Activated naive CD8-positive, alpha-beta T cell treated with anti-CD3 and anti-CD28 coated beads for 36 hours (primary cell): Measurements from ENCODE around the gene PAK5. TPM values are rescaled to one million over a fixed set of nuclear protein-coding genes. Genes with fewer than 3 reads are reported as not detected.

Experiments
- DNase-seq: peaks from one replicate; pipeline ENCODE4 v3.0.0; 2021
- H3K27ac Mint-ChIP-seq: one replicate; pipeline ENCODE4 v1.8.0; 2022; ENCODE audit warnings: mild to moderate bottlenecking, moderate library complexity, mixed read lengths
- H3K27me3 Mint-ChIP-seq: one replicate; pipeline ENCODE4 v1.8.0; 2022; ENCODE audit warnings: mild to moderate bottlenecking, mixed read lengths
- H3K36me3 Mint-ChIP-seq: one replicate; pipeline ENCODE4 v1.8.0; 2021; ENCODE audit warnings: mild to moderate bottlenecking, mixed read lengths
- H3K4me1 Mint-ChIP-seq: one replicate; pipeline ENCODE4 v1.8.0; 2021; ENCODE audit warnings: mixed read lengths
- H3K4me3 Mint-ChIP-seq: one replicate; pipeline ENCODE4 v1.8.0; 2022; ENCODE audit warnings: mild to moderate bottlenecking, moderate library complexity, mixed read lengths
- H3K9me3 Mint-ChIP-seq: one replicate; pipeline ENCODE4 v1.8.0; 2022; ENCODE audit warnings: mixed read lengths
- total RNA-seq, 2 experiments: library from RNA; stranded (reverse); gene quantifications; one replicate each; pipeline ENCODE4 v1.2.3, GENCODE V29; 2021

The PAK5 gene
- total RNA-seq, 2 experiments from 2014 or later = not detected

- no peaks in the 10 kb centered on the region for H3K9me3 Mint-ChIP-seq
- no peaks in the 10 kb centered on the region for H3K4me1 Mint-ChIP-seq
- DNase-seq = no peak
- H3K27me3 Mint-ChIP-seq = peaks cover 17% of the 10 kb centered on the region
- no peaks in the 10 kb centered on the region for H3K36me3 Mint-ChIP-seq
- H3K27ac Mint-ChIP-seq = no peak overlapping the region
- no peak overlapping the region for H3K4me3 Mint-ChIP-seq
Measured at GRCh38 chr20:9602847-9603183, 236.1 kb downstream of the PAK5 start.

- Mint-ChIP-seq H3K27me3 (peaks cover 17% of the 10 kb centered on the region), H3K4me3 (no peak overlapping the region), H3K9me3 (no peaks in the 10 kb centered on the region), H3K36me3 (no peaks in the 10 kb centered on the region), H3K27ac (no peak overlapping the region), H3K4me1 (no peaks in the 10 kb centered on the region)
- no peak for DNase-seq
Measured at GRCh38 chr20:9600562-9600961, 238.3 kb downstream of the PAK5 start.

GRCh38 chr20:9597547-9597946, 241.3 kb downstream of the PAK5 start:
- Mint-ChIP-seq H3K27me3 (peaks cover 4% of the 10 kb centered on the region), H3K36me3 (no peaks in the 10 kb centered on the region), H3K4me1 (no peaks in the 10 kb centered on the region), H3K27ac (no peak overlapping the region), H3K9me3 (no peaks in the 10 kb centered on the region), H3K4me3 (no peak overlapping the region)
- no peak for DNase-seq

- no peaks in the 10 kb centered on the region for H3K27me3 Mint-ChIP-seq
- H3K4me3 Mint-ChIP-seq = no peak overlapping the region
- no peak for DNase-seq
- no peaks in the 10 kb centered on the region for H3K9me3 Mint-ChIP-seq
- no peaks in the 10 kb centered on the region for H3K4me1 Mint-ChIP-seq
- no peaks in the 10 kb centered on the region for H3K36me3 Mint-ChIP-seq
- no peak overlapping the region for H3K27ac Mint-ChIP-seq
Measured at GRCh38 chr20:9595763-9596162, 243.1 kb downstream of the PAK5 start.

- no peaks in the 10 kb centered on the region for H3K4me1 Mint-ChIP-seq
- H3K27ac Mint-ChIP-seq = no peak overlapping the region
- DNase-seq = no peak
- no peaks in the 10 kb centered on the region for H3K27me3 Mint-ChIP-seq
- H3K36me3 Mint-ChIP-seq = no peaks in the 10 kb centered on the region
- no peak overlapping the region for H3K4me3 Mint-ChIP-seq
- H3K9me3 Mint-ChIP-seq = no peaks in the 10 kb centered on the region
Measured at GRCh38 chr20:9594284-9594875, 244.5 kb downstream of the PAK5 start.

- no peak for DNase-seq
Measured at GRCh38 chr20:9592419-9592818, 246.5 kb downstream of the PAK5 start.

GRCh38 chr20:9591080-9591479, 247.8 kb downstream of the PAK5 start:
- Mint-ChIP-seq H3K4me3 (no peak overlapping the region), H3K36me3 (no peaks in the 10 kb centered on the region), H3K27me3 (peaks cover 6% of the 10 kb centered on the region), H3K9me3 (no peaks in the 10 kb centered on the region), H3K27ac (no peak overlapping the region), H3K4me1 (no peaks in the 10 kb centered on the region)
- no peak for DNase-seq

More at GRCh38 chr20:9592419-9592818, 246.5 kb downstream of the PAK5 start:
- Mint-ChIP-seq H3K4me3 (no peak overlapping the region), H3K27ac (no peak overlapping the region), H3K4me1 (no peaks in the 10 kb centered on the region), H3K27me3 (peaks cover 6% of the 10 kb centered on the region), H3K9me3 (no peaks in the 10 kb centered on the region), H3K36me3 (no peaks in the 10 kb centered on the region)

- H3K27me3 Mint-ChIP-seq = peaks cover 6% of the 10 kb centered on the region
- no peak for DNase-seq
- H3K27ac Mint-ChIP-seq = no peak overlapping the region
- no peaks in the 10 kb centered on the region for H3K4me1 Mint-ChIP-seq
- H3K9me3 Mint-ChIP-seq = no peaks in the 10 kb centered on the region
- H3K4me3 Mint-ChIP-seq = no peak overlapping the region
- H3K36me3 Mint-ChIP-seq = no peaks in the 10 kb centered on the region
Measured at GRCh38 chr20:9590189-9590588, 248.7 kb downstream of the PAK5 start.

- Mint-ChIP-seq H3K4me3 (no peak overlapping the region), H3K36me3 (no peaks in the 10 kb centered on the region), H3K4me1 (no peaks in the 10 kb centered on the region), H3K27ac (no peak overlapping the region), H3K27me3 (peaks cover 6% of the 10 kb centered on the region), H3K9me3 (no peaks in the 10 kb centered on the region)
- DNase-seq = no peak
Measured at GRCh38 chr20:9588706-9589105, 250.2 kb downstream of the PAK5 start.

- no peaks in the 10 kb centered on the region for H3K9me3 Mint-ChIP-seq
- no peaks in the 10 kb centered on the region for H3K36me3 Mint-ChIP-seq
- H3K27ac Mint-ChIP-seq = no peak overlapping the region
- H3K4me1 Mint-ChIP-seq = no peaks in the 10 kb centered on the region
- DNase-seq = no peak
- no peaks in the 10 kb centered on the region for H3K27me3 Mint-ChIP-seq
- no peak overlapping the region for H3K4me3 Mint-ChIP-seq
Measured at GRCh38 chr20:9583151-9583550, 255.7 kb downstream of the PAK5 start.

GRCh38 chr20:9582137-9582536, 256.7 kb downstream of the PAK5 start:
- Mint-ChIP-seq H3K27ac (no peak overlapping the region), H3K9me3 (no peaks in the 10 kb centered on the region), H3K4me3 (no peak overlapping the region), H3K36me3 (no peaks in the 10 kb centered on the region), H3K27me3 (no peaks in the 10 kb centered on the region), H3K4me1 (no peaks in the 10 kb centered on the region)
- DNase-seq = no peak

- Mint-ChIP-seq H3K27ac (no peak overlapping the region), H3K4me1 (no peaks in the 10 kb centered on the region), H3K4me3 (no peak overlapping the region), H3K36me3 (no peaks in the 10 kb centered on the region), H3K27me3 (no peaks in the 10 kb centered on the region), H3K9me3 (no peaks in the 10 kb centered on the region)
- DNase-seq = no peak
Measured at GRCh38 chr20:9581509-9581908, 257.4 kb downstream of the PAK5 start.

- no peaks in the 10 kb centered on the region for H3K36me3 Mint-ChIP-seq
- no peaks in the 10 kb centered on the region for H3K9me3 Mint-ChIP-seq
- no peak overlapping the region for H3K4me3 Mint-ChIP-seq
- H3K27me3 Mint-ChIP-seq = peaks cover 1% of the 10 kb centered on the region
- H3K4me1 Mint-ChIP-seq = no peaks in the 10 kb centered on the region
- no peak for DNase-seq
- H3K27ac Mint-ChIP-seq = no peak overlapping the region
Measured at GRCh38 chr20:9578594-9578993, 260.3 kb downstream of the PAK5 start.

GRCh38 chr20:9577397-9577796, 261.5 kb downstream of the PAK5 start:
- Mint-ChIP-seq H3K27ac (no peak overlapping the region), H3K4me3 (no peak overlapping the region), H3K27me3 (peaks cover 3% of the 10 kb centered on the region), H3K4me1 (no peaks in the 10 kb centered on the region), H3K9me3 (no peaks in the 10 kb centered on the region), H3K36me3 (no peaks in the 10 kb centered on the region)
- no peak for DNase-seq

GRCh38 chr20:9576695-9577094, 262.2 kb downstream of the PAK5 start:
- DNase-seq = no peak
- Mint-ChIP-seq H3K4me3 (no peak overlapping the region), H3K4me1 (no peaks in the 10 kb centered on the region), H3K36me3 (no peaks in the 10 kb centered on the region), H3K9me3 (no peaks in the 10 kb centered on the region), H3K27me3 (peaks cover 6% of the 10 kb centered on the region), H3K27ac (no peak overlapping the region)

GRCh38 chr20:9575836-9576235, 263.0 kb downstream of the PAK5 start:
- no peak overlapping the region for H3K27ac Mint-ChIP-seq
- H3K4me1 Mint-ChIP-seq = no peaks in the 10 kb centered on the region
- H3K4me3 Mint-ChIP-seq = no peak overlapping the region
- H3K27me3 Mint-ChIP-seq = peaks cover 8% of the 10 kb centered on the region
- no peaks in the 10 kb centered on the region for H3K9me3 Mint-ChIP-seq
- no peak for DNase-seq
- H3K36me3 Mint-ChIP-seq = no peaks in the 10 kb centered on the region

- Mint-ChIP-seq H3K27ac (no peak overlapping the region), H3K4me1 (no peaks in the 10 kb centered on the region), H3K4me3 (no peak overlapping the region), H3K27me3 (peaks cover 8% of the 10 kb centered on the region), H3K9me3 (no peaks in the 10 kb centered on the region), H3K36me3 (no peaks in the 10 kb centered on the region)
- DNase-seq = no peak
Measured at GRCh38 chr20:9574776-9575175, 264.1 kb downstream of the PAK5 start.
